GM18870 (cell line): Measurements from ENCODE around the gene SNX19.
"Not testable (repeated sequence)": the region's sequence is repeated elsewhere in the genome, so short reads cannot be mapped to it uniquely, and the experiment has no call there.

Experiments used
- ATAC-seq: cut with Tn5 transposase; IDR thresholded peaks from one replicate; pipeline ENCODE4 v1.9.1; 2021; ENCODE audit warnings: moderate library complexity; ENCODE audit not compliant: unreplicated experiment

Gene SNX19

GRCh38 chr11:130916238-130916855, at the start of gene SNX19:
SNX19 (minus strand) TSS chr11:130916479; CDS start chr11:130915939, 540 bp downstream.
- ATAC-seq, result peak; percentile 91

- no peak for ATAC-seq
These were observed 47.9 kb upstream of the SNX19 start for GRCh38 chr11:130964058-130964792.

- no peak for ATAC-seq
These were observed 31.6 kb upstream of the SNX19 start for GRCh38 chr11:130947889-130948288.

- no peak for ATAC-seq
These were observed 31.2 kb upstream of the SNX19 start for GRCh38 chr11:130947481-130947880.

- no peak for ATAC-seq
These were observed 30.8 kb upstream of the SNX19 start for GRCh38 chr11:130947058-130947457.

GRCh38 chr11:130945896-130946295, 29.6 kb upstream of the SNX19 start:
- no peak for ATAC-seq

GRCh38 chr11:130940706-130941105, 24.4 kb upstream of the SNX19 start:
- ATAC-seq, result no peak

GRCh38 chr11:130937051-130937450, 20.8 kb upstream of the SNX19 start:
- ATAC-seq, result no peak

GRCh38 chr11:130932086-130932712, 15.9 kb upstream of the SNX19 start:
- ATAC-seq, result no peak

- ATAC-seq, result no peak
These were observed 8.5 kb upstream of the SNX19 start for GRCh38 chr11:130924750-130925149.

GRCh38 chr11:130920612-130921011, 4.3 kb upstream of the SNX19 start:
- ATAC-seq, result not testable (repeated sequence)

- no peak for ATAC-seq
These were observed 1.8 kb upstream of the SNX19 start for GRCh38 chr11:130918081-130918480.

- ATAC-seq, result no peak
These were observed 631 bp upstream of the SNX19 start for GRCh38 chr11:130916910-130917309.

- peak; percentile 16 for ATAC-seq
These were observed 559 bp downstream of the SNX19 start for GRCh38 chr11:130915603-130916237.

- ATAC-seq, result no peak
These were observed 3.0 kb downstream of the SNX19 start for GRCh38 chr11:130913268-130913667.

GRCh38 chr11:130912552-130912951, 3.7 kb downstream of the SNX19 start:
- ATAC-seq, result no peak

GRCh38 chr11:130911306-130911705, 5.0 kb downstream of the SNX19 start:
- no peak for ATAC-seq

- ATAC-seq, result no peak
These were observed 6.6 kb downstream of the SNX19 start for GRCh38 chr11:130909650-130910049.

GRCh38 chr11:130908770-130909625, 7.3 kb downstream of the SNX19 start:
- ATAC-seq, result no peak

GRCh38 chr11:130908061-130908460, 8.2 kb downstream of the SNX19 start:
- no peak for ATAC-seq

GRCh38 chr11:130907229-130907628, 9.1 kb downstream of the SNX19 start:
- no peak for ATAC-seq
